LNCaP clone FGC (cell line): Measurements from ENCODE around the gene CISD3.
A peak's percentile ranks its signal among the peaks of the same experiment; 100 is the strongest.

Experiments used
- DNase-seq: peaks from one replicate; pipeline ENCODE4 v3.0.0-alpha.2; 2011; ENCODE audit warnings: low read depth
- H3K4me3 ChIP-seq: 2 replicates; pipeline ENCODE4 v1.5.1; 2011; ENCODE audit warnings: mild to moderate bottlenecking, low read depth, low read length, control low read depth
- TF ChIP-seq, protein P1 (sequence below): IDR thresholded peaks from 2 replicates; pipeline ENCODE4 v1.5.1; 2012; ENCODE audit warnings: mild to moderate bottlenecking; ENCODE audit not compliant: control insufficient read depth, insufficient read depth; ENCODE audit errors: extremely low read depth

The CISD3 gene

DNA sequence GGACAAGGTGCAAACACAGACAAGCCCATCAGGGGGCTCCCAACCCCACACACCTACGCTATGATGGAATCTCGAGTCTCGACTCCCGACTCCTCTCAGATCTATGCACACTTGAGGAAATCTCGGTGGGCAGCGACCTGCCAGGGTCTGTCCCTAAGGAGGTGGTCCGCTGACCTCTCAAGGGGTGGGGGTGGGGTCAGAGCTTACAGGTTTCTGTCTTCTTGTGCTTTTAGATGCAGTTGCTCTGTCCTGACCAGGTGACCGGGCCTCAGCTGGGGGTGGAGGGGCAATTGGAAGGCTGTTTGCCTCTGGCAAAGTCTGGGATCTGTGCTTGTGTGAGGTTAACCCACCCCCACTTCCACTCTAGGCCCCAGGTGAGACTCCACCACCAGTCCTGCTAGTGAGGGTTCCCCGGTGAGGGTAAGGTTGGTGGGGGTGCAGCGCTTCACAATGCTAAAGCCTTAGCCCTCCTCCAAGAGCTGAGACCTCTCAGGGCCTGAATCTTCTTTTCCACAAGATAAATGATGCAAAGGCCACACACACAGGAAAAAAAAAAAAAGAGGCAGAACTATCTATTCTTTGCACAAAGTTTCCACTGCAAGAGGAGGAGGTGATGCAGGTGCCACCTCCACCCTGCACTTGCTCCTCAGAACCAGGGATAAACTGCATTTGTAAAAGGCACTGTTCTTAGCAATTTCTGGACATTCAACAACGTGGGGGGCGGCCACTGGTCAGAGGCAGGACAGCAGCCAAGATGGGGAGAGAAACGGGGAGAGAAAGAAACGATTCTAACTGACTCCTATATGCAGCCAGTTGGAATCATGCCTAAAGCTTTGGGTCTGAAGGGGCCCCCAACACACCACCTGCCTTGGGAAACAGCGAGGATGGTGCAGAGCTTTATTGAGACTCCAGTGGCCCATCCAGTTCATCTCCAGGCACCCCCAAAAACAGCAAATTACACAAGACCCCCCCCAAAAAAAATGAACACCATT lies 4.1 kb downstream of the CISD3 start:
- TF ChIP-seq, protein P1, sequence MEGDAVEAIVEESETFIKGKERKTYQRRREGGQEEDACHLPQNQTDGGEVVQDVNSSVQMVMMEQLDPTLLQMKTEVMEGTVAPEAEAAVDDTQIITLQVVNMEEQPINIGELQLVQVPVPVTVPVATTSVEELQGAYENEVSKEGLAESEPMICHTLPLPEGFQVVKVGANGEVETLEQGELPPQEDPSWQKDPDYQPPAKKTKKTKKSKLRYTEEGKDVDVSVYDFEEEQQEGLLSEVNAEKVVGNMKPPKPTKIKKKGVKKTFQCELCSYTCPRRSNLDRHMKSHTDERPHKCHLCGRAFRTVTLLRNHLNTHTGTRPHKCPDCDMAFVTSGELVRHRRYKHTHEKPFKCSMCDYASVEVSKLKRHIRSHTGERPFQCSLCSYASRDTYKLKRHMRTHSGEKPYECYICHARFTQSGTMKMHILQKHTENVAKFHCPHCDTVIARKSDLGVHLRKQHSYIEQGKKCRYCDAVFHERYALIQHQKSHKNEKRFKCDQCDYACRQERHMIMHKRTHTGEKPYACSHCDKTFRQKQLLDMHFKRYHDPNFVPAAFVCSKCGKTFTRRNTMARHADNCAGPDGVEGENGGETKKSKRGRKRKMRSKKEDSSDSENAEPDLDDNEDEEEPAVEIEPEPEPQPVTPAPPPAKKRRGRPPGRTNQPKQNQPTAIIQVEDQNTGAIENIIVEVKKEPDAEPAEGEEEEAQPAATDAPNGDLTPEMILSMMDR = 0 out of 2 replicates have a peak, but pooled peaks have one; percentile 16
- DNase-seq = no peak
- H3K4me3 ChIP-seq = no peak overlapping the region

DNA sequence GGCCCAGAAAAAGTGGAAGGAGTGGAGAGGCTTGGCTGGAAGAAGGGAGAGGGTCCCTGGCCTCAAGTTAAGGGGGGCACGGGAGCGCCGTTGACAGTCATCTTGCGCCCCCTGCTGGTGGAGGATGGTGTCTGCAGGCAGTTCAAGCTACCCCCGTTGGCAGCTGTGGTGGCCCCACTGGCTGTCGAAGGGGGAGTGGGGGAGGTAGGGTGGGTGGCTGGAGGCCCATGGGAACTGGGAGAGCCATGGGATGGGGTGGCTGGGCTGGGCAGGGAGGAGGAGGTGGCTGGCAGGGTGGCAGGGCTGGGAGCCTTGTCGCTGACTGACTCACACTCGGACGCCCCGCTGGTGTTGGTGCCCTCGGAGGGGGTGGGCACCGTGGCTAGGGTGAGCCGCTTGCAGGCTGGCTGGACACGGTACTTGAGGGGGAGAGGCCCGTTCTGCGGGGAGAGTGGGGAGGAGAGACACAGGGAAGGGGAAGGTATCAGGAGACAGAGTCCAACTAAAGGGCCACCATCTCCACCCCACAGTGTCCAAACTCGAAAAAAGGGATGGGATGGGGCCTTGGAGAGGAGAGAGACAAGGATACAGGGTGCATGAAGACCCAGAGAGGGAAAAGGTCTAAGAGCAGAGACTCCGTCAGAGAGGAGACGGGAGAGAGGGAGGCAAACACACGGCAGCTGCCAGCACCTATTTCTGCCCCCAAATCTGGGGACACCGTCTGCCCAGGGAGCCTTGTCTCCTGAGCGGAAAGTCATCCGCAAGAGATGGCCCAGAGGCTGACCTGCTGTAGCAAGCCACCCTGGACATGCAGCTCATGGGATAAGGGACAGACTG lies 5.2 kb downstream of the CISD3 start:
- no peak for DNase-seq
- TF ChIP-seq, protein P1 = peak; percentile 86
- no peak overlapping the region for H3K4me3 ChIP-seq

DNA sequence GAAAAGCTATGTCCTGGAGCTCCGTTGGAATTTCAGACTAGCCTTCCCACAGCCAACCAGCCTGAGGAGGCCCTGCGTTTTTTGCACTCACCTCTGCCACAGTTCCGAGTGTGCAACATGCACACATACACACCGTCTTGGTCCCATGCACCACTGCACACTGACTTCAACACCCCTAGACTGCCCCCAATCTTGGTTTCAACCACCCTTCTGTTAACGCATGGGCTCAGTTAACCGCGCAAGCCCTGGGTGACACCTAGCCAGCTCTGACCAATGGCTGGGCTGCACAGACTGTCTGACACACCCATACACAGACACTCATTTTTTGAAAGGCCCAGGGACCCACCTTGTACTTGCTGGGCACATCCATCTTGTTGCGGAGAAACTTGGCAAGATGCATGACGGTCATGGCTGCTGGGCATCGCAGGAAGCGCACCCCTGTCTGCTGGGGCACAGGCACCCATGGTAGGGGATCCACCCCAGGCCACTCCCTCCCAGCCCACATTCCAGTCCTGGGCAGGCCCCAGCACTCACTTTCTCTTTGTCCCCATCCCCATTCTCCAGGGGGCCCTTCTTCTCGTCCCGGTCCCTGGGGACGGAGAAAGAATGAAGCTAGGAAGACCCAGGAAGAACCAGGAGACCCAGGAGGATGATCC lies 8.0 kb downstream of the CISD3 start:
- no peak overlapping the region for H3K4me3 ChIP-seq
- DNase-seq = no peak
- TF ChIP-seq, protein P1 = no peak

DNA sequence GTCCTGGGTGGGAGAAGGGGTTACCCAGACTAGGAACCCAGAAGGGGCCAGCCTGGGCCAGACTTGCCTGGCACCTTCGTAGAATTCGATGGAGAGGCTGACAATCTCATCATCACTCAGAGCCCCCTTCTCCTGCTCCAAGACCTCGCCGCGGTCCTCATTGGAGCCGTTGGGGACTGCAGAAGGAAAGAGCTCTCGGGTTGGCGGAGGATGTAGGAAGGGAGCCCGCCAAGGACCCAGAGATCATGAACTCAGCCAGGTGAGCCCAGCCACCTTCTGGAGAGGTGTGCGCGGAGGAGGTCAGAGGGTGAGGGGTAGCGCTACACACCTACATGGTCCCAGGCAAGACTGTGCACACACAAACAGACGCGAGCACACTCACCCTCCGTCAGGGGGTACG lies 8.5 kb downstream of the CISD3 start:
- DNase-seq = no peak
- TF ChIP-seq, protein P1 = no peak

DNA sequence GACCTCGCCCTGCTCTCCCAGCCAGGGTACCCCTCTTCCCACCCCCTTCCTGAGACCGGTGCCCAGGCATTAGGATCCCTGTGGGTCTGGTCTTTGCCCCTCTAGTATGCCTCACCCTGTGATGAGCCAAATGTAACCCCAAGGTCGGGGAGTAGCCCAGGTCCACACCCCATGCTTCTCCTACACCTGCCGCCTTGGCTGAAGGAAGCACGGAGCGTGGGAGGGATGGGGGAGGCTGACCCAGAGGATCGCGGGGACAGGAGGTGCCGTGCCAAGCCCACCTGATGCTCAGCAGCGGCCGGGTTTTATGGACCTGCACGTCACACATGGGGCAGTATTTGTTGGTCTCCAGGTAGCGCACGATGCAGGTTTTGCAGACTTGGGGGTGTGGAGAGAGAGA lies 9.2 kb downstream of the CISD3 start:
- H3K4me3 ChIP-seq = no peak overlapping the region
- no peak for DNase-seq
- TF ChIP-seq, protein P1 = no peak

More for the DNA sequence above, 8.5 kb downstream of the CISD3 start:
- H3K4me3 ChIP-seq = no peak overlapping the region

DNA sequence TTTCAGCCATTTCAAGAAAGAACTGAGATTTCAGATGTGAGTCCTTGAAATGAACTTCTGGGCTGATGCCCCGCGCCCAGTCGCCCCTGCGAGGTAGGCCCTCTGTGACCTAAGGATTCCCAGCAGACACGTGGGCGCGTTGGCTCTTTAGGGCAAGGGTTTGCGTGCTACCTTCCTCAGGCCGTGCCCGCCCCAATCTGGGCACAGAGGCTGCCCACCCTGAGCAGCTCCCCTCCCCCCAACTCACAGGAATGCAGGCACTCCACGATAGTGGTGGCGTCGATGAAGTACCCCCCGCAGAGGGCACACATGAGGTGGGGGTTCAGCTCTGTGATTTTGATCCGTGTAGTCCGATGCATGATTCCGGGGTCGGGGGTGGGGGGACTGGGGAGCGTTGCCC lies 9.9 kb downstream of the CISD3 start:
- DNase-seq = no peak
- H3K4me3 ChIP-seq = no peak overlapping the region
- TF ChIP-seq, protein P1 = no peak
